ENCODE data around the gene MRPS18C. TPM values are rescaled to one million over a fixed set of nuclear protein-coding genes. Genes with fewer than 3 reads are reported as not detected.

Gene MRPS18C
- total and polyA plus RNA-seq, 9 of the 15 experiments (the other 6 are each of a cell fraction or from before 2014, with no cell fraction given) = 54.3 to 390 (median 138) TPM

GRCh38 chr4:83484500-83485461 lies 28.9 kb downstream of the MRPS18C start, which contains the start of gene ABRAXAS1 (continued):
- TF ChIP-seq RREB1 (CRISPR knock-in tag; IDR thresholded peaks at IDR 0.05) (0 out of 2 replicates have a peak, but pooled peaks have one; percentile 61), RBM34 (IDR thresholded peaks at IDR 0.05; ENCODE audit: borderline replicate concordance, insufficient read depth, low read length) (no peak), CBX2 (IDR thresholded peaks at IDR 0.05; ENCODE audit: insufficient read depth, low read length, poor library complexity, severe bottlenecking) (no peak), ZFP30 (CRISPR knock-in tag; IDR thresholded peaks at IDR 0.05; ENCODE audit: borderline replicate concordance) (no peak), MAFK (IDR thresholded peaks at IDR 0.05; ENCODE audit: low read length) (no peak), ZNF695 (CRISPR knock-in tag; IDR thresholded peaks at IDR 0.05) (no peak), TCF7L2 (IDR thresholded peaks at IDR 0.05; ENCODE audit: low read depth, low read length) (no peak), JUND (IDR thresholded peaks at IDR 0.05; ENCODE audit: borderline replicate concordance, low read depth, low read length) (0 out of 2 replicates have a peak, but pooled peaks have one; percentile 0), JUND (tag; IDR thresholded peaks at IDR 0.05; ENCODE audit: borderline replicate concordance, low read depth, low read length) (0 out of 3 replicates have a peak, but pooled peaks have one; percentile 9), TFAM (CRISPR knock-in tag; conservative IDR thresholded peaks at IDR 0.05) (no peak), ZNF57 (CRISPR knock-in tag; IDR thresholded peaks at IDR 0.05) (no peak), NR4A1 (CRISPR knock-in tag; IDR thresholded peaks at IDR 0.05) (no peak), NR4A1 (tag; IDR thresholded peaks at IDR 0.05) (0 out of 2 replicates have a peak, but pooled peaks have one; percentile 34), GABPB2 (CRISPR knock-in tag; conservative IDR thresholded peaks at IDR 0.05) (no peak), ARID2 (IDR thresholded peaks at IDR 0.05) (0 out of 2 replicates have a peak, but pooled peaks have one; percentile 10), ZBTB17 (CRISPR knock-in tag; IDR thresholded peaks at IDR 0.05) (peak; percentile 54; the same call in 1 of the 2 replicates), FOXM1 (IDR thresholded peaks at IDR 0.05; ENCODE audit: low read depth) (no peak), FOXM1 (CRISPR knock-in tag; IDR thresholded peaks at IDR 0.05; ENCODE audit: low read depth) (peak; percentile 91), ZBTB49 (CRISPR knock-in tag; IDR thresholded peaks at IDR 0.05; ENCODE audit: borderline replicate concordance) (no peak)
